ENCODE results near the gene FRY.
A peak's percentile ranks its signal among the peaks of the same experiment; 100 is the strongest.

FRY gene

GRCh38 chr13:32228330-32229041 lies 196.9 kb downstream of the FRY start:
- DNase-seq: peak in 1 of 2 experiments; percentile 67

GRCh38 chr13:32229443-32229842 lies 197.9 kb downstream of the FRY start:
- DNase-seq: peak; percentile 95 to 99

- DNase-seq: no peak
Observed at GRCh38 chr13:32232263-32232662, 200.7 kb downstream of the FRY start.

- DNase-seq: no peak
Observed at GRCh38 chr13:32233062-32233461, 201.5 kb downstream of the FRY start.

- no peak for DNase-seq
Observed at GRCh38 chr13:32234914-32235313, 203.3 kb downstream of the FRY start.

GRCh38 chr13:32237681-32238080 lies 206.1 kb downstream of the FRY start:
- peak; percentile 9 to 73 for DNase-seq

- DNase-seq: no peak
Observed at GRCh38 chr13:32243695-32244094, 212.1 kb downstream of the FRY start.

- no peak for DNase-seq
Observed at GRCh38 chr13:32245555-32245954, 214.0 kb downstream of the FRY start.

GRCh38 chr13:32246468-32246867 lies 214.9 kb downstream of the FRY start:
- peak; percentile 57 to 75 for DNase-seq

GRCh38 chr13:32247887-32248286 lies 216.3 kb downstream of the FRY start:
- no peak for DNase-seq

GRCh38 chr13:32248801-32249200 lies 217.2 kb downstream of the FRY start:
- no peak for DNase-seq

- no peak for DNase-seq
Observed at GRCh38 chr13:32252812-32253438, 221.4 kb downstream of the FRY start.

- DNase-seq: no peak
Observed at GRCh38 chr13:32253911-32254399, 222.4 kb downstream of the FRY start.

- DNase-seq: no peak
Observed at GRCh38 chr13:32254416-32254815, 222.8 kb downstream of the FRY start.

GRCh38 chr13:32254916-32255723 lies 223.5 kb downstream of the FRY start:
- no peak for DNase-seq

- DNase-seq: no peak
Observed at GRCh38 chr13:32255724-32256109, 224.1 kb downstream of the FRY start.

GRCh38 chr13:32256243-32256642 lies 224.7 kb downstream of the FRY start:
- DNase-seq: no peak

GRCh38 chr13:32257649-32258048 lies 226.1 kb downstream of the FRY start:
- DNase-seq: no peak

GRCh38 chr13:32259116-32259515 lies 227.5 kb downstream of the FRY start:
- no peak for DNase-seq

- DNase-seq: no peak
Observed at GRCh38 chr13:32261567-32261966, 230.0 kb downstream of the FRY start.

GRCh38 chr13:32262165-32262564 lies 230.6 kb downstream of the FRY start:
- DNase-seq: no peak

- no peak for DNase-seq
Observed at GRCh38 chr13:32262619-32263018, 231.0 kb downstream of the FRY start.

- no peak for DNase-seq
Observed at GRCh38 chr13:32264407-32264806, 232.8 kb downstream of the FRY start.

GRCh38 chr13:32265726-32266125 lies 234.2 kb downstream of the FRY start:
- DNase-seq: no peak

Measured in NCI-H524 (cell line).